ENCODE data around the gene HELZ.
"Not testable (repeated sequence)": the region's sequence is repeated elsewhere in the genome, so short reads cannot be mapped to it uniquely, and the experiment has no call there.

HELZ gene

GRCh38 chr17:67229109-67229955 lies 15.7 kb downstream of the HELZ start:
- DNase-seq (ENCODE audit: insufficient read length, low spot score), result no peak
- FAIRE-seq, result no peak

DNA sequence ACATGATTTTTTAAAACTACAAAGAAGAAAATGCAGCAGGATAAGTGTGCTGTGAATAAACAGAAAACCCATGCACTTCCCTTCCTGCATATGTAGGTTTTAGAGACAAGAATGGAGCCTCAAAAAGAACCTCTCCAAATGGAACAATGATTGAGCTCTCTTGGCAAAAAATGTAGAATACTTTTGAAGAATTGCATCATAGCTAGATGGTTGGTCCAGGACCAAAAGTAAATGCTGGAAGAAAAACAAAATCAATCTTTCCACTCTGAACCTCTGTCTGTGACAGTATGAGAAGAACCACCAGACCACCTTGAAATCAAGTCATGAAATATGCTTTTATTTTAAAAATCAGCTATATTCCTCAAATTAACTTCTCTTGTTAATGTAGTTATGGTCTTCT lies 17.5 kb downstream of the HELZ start:
- FAIRE-seq (no peak), DNase-seq (ENCODE audit: insufficient read length, low spot score) (no peak)

DNA sequence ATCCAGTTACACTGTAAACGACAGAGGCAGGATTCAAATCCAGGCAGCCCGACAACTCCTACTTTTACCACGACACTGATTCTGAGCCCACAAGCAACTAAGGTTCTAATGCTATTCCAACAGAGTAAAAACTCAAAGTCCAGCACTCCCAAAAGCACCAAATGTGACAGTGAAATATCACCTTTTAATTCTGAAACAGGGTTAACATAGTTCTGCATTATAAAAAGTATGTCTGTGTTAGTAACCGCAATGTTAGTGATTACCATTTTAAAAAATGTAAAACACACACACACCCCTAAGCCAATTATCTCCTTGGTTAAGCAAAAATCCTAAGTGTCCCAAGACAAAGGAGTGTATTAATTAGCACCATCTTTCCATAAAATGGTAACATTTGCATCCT lies 19.7 kb downstream of the HELZ start:
- DNase-seq (ENCODE audit: insufficient read length, low spot score) (no peak), FAIRE-seq (no peak)

DNA sequence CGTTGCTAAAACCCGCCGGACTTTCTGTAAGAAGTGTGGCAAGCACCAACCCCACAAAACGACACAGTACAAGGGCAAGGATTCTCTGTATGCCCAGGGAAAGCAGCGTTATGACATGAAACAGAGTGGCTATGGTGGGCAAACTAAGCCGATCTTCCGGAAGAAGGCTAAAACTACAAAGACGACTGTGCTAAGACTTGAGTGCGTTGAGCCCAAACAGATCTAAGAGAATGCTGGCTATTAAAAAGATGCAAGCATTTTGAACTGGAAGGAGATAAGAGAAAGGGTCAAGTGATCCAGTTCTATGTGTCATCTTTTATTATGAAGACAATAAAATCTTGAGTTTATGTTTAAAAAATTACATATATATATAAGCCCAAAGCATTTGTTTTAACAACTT lies 20.3 kb downstream of the HELZ start:
- DNase-seq (ENCODE audit: insufficient read length, low spot score), result no peak
- no peak for FAIRE-seq

- no peak for DNase-seq (ENCODE audit: insufficient read length, low spot score)
- FAIRE-seq, result no peak
Observed at GRCh38 chr17:67223924-67224323, 21.1 kb downstream of the HELZ start.

DNA sequence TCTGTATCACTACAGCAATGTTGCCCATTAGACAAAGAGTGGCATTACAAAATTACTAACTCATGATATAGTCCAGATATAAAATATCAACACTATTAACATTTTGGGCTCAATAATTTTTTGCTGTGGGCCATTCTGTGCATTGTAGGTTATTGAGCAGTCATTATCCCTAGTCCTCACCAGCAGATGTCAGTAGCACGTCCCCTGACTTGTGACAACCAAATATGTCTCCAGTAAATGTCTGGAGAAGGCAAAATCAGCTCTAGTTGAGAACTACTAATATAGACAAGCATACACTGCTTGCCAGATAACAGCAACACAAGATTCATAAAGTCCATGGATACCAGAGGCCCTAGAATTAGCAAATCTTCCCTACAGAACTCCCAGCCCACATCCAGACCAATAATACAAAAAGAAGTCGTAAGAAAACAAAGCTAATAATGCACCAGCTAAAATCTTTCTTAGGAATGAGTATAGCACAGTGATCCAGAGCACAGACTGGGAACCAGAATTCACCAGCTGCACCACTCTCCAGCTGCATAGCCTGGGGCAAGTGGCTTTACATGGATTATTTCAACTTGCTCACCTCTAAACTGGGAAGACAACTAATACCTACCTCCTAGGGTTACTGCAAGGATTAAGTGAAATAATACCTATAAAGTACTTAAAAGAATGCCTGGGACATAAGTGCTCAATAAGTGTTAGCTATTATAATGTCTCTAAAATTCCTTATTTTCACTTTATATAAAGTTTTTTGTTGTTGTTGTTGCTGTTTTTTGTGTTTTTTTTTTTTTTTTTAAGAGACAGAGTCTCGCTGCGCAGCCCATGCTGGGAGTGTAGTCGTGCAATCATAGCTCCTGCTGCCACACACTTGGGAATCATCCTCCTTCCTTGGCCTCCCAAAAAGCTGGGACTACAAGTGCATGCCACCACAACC lies 23.7 kb downstream of the HELZ start:
- FAIRE-seq, result no peak
- no peak for DNase-seq (ENCODE audit: insufficient read length, low spot score)

DNA sequence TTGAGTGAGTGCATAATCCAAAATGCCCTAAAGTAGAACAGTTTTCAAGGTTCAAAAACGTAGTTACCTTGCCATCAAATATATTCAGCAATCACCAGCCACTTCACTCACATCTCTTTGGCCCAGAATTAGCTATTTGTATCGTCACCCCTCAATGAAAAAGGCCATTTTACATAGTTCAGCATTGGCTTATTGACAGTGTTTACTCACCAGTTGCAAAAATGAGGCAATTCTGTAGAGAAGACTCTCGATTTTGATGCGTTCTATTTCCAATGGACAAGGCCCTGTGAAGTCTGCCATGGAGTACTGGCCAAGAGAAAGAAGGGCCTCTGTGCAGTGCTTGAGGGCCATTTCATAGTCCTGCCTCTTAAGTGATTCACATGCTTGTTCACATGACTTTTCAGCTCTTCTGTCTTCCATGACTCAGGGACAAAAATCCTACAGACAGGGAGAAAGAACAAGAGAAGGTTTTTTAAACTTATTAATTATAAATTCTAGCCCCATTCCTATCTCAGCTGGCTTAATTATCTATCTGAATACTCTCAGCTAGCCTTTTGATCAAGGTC lies 26.5 kb downstream of the HELZ start:
- DNase-seq (ENCODE audit: insufficient read length, low spot score) (no peak), FAIRE-seq (no peak)

DNA sequence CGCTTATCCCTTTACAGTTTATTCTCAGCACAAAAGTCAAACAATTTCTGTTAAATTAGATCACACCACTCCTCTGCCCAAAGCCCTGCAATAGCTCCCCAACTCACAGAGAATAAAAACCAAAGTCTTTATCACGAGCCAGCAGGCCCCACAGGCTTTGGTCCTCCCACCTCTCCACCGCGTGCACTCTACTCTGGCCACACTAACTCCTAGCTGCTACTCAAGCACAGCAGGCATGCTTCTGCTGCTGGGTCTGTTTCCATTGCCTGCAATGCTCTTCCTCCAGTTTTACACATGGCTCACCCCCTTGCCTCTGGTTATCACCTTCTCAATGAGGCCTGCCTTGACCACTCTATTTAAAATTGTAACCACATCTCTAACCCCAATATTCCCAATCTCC lies 27.6 kb downstream of the HELZ start:
- DNase-seq (ENCODE audit: insufficient read length, low spot score) (no peak), FAIRE-seq (no peak)

- FAIRE-seq (no peak), DNase-seq (ENCODE audit: insufficient read length, low spot score) (no peak)
Observed at GRCh38 chr17:67216578-67217320, 28.2 kb downstream of the HELZ start.

GRCh38 chr17:67215991-67216421 lies 29.0 kb downstream of the HELZ start:
- DNase-seq (ENCODE audit: insufficient read length, low spot score) (no peak), FAIRE-seq (no peak)

GRCh38 chr17:67212714-67213417 lies 32.1 kb downstream of the HELZ start:
- DNase-seq (ENCODE audit: insufficient read length, low spot score) (no peak), FAIRE-seq (no peak)

- no peak for FAIRE-seq
- no peak for DNase-seq (ENCODE audit: insufficient read length, low spot score)
Observed at GRCh38 chr17:67212231-67212630, 32.8 kb downstream of the HELZ start.

GRCh38 chr17:67211742-67212141 lies 33.3 kb downstream of the HELZ start:
- no peak for DNase-seq (ENCODE audit: insufficient read length, low spot score)
- no peak for FAIRE-seq

DNA sequence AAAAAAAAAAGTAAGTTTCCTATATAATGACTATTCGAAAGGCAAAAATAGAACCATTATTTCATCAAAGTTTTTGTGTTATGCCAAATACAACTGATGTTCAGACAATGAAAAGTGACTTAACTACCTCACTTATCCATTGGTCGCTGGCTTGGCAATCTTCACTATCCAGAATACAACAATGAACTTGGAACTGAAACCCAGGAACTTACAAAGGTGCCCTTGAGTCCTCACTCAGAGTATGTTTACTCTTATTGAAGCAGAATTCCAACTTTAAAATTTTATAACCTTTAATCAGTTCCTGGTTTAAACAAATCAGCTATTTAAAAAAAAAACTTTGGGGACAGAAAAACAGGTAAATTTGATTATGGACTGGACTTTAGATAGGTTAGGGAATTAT lies 34.1 kb downstream of the HELZ start:
- DNase-seq (ENCODE audit: insufficient read length, low spot score) (no peak), FAIRE-seq (no peak)

GRCh38 chr17:67208232-67208631 lies 36.8 kb downstream of the HELZ start:
- no peak for FAIRE-seq
- DNase-seq (ENCODE audit: insufficient read length, low spot score), result no peak

DNA sequence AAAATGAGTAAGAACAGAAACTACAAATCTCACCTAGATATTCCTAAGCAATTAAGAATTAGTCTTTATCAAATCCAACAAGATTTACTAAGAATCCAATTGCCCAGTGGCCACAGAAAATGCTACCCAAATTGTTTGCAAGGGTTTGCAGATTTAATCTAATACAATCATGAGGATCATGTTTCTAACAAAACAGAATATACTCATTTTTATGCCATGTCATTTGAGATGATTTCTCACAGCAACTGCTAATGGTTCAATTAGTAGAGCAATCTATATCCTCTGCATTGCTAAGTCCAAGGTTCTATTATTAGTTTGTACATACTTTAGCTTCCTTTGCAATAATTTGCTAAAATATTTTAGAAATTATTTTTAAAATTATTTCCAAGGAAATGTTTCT lies 41.2 kb downstream of the HELZ start:
- no peak for FAIRE-seq

GRCh38 chr17:67202503-67202902 lies 42.5 kb downstream of the HELZ start:
- DNase-seq (ENCODE audit: insufficient read length, low spot score) (no peak), FAIRE-seq (no peak)

More for the DNA sequence above, 41.2 kb downstream of the HELZ start:
- DNase-seq (ENCODE audit: insufficient read length, low spot score), result no peak

DNA sequence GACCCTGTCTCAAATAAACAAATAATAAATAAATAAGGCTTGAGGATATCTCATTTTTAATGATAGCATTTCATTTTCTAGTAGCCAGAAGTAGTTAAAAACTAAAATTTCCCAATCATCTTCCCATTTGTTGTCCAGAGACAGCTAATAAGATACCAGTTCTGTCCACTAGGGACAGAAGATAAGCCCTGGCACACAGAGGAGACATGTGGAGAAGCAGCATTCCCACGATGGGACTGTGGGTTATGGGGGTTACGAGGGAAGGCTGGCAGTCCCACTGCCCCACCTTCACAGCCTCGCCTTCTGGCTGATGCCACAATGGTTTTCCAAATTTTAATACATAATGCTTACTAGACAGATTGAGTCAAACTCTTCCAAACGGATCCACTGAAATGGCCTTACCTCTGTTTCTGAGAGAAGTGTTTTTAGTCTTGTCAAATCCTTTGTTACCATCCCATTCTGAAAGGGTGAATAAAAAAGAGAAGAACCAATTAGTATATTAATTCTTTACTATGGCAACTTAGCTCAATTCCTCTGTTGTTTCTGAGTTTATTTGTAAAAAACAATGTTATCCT lies 44.2 kb downstream of the HELZ start:
- FAIRE-seq (no peak), DNase-seq (ENCODE audit: insufficient read length, low spot score) (no peak)

DNA sequence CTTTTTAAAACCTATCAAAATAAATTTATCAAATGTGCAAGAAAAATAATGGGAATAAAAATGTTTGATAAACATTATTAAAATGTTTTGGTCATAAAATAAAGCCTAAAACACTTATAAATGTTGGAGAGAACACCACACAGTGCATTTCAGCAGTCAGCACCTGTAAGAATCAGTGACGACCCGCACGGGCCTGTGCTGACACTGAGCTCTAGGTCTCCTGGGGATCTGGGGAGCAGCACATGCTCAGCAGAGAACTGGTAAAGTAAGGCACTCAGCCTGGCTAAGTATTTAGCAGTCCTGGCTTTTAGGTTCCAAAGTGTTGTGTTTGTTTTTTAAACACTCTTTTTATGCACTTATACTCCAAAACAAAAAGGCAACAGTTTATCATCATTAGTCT lies 46.9 kb downstream of the HELZ start:
- DNase-seq (ENCODE audit: insufficient read length, low spot score), result no peak
- no peak for FAIRE-seq

- not testable (repeated sequence) for FAIRE-seq
Observed at GRCh38 chr17:67197023-67197422, 48.0 kb downstream of the HELZ start.

More at GRCh38 chr17:67197023-67197422, 48.0 kb downstream of the HELZ start:
- DNase-seq (ENCODE audit: insufficient read length, low spot score), result not testable (repeated sequence)

All from GM19239 (cell line).